HS-27A (cell line): ENCODE data around the gene DMXL1.

ENCODE experiments used
- DNase-seq: peaks from one replicate; pipeline ENCODE4 v3.0.0-alpha.2; 2012; ENCODE audit warnings: low read depth, missing footprints

Gene DMXL1

DNA sequence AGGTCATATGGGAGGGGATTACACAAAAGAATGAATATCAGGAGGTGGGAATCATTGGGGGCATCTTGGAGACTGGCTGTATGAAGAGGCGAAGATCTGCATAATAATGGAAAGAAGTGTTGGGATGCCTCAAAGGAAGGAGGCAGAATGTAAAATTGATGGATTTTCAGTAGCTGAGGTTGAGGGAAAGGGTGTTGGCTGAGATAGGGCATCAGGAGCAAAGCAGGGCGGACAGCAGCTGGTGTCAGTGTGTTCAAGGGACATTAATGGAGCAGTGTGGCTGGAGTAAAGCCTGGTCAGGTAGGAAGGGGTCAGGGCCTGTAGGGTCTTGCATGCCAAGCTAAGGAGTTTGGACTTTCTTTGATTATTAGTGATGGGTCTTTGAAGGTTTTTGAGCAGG is 219.7 kb downstream of the DMXL1 start:
- DNase-seq = no peak

DNA sequence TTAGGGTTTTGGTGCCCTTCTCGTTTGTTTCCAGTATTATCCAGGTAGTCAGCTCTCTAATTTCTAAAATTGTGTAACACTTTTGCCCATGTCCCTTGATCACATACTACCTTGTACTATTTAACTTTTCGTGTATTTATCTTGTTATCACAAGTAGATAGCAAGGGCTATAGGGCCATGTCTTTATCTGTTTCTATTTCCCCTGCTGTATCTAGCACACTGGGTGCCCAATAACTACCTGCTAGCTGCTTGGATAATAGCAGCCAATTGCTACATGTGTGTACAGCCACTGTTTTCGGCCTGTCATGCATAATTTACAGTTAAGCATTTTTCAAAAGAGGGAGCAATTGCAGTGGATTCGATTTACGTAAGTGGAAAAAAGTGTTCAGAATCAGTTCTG is 220.2 kb downstream of the DMXL1 start:
- DNase-seq = no peak

DNA sequence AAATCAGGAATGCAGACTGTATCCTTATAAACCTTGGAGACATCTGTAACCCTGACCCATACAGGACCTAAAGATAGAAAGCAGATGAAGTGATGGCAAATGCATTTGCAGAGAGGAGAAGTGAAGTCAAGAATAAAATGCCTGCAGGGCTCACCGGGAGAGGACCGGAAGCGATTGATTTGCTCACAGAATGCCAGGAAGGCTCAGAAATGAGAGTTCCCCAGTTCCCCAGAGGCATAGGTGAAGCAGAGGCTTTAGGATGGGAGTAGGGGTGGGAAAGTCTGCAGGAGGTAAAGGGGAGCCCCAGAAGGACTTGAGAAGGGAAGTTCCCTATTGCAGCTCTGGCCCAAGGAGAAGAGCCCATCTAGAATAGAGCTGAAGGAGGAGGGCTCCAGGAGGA is 221.0 kb downstream of the DMXL1 start:
- no peak for DNase-seq

DNA sequence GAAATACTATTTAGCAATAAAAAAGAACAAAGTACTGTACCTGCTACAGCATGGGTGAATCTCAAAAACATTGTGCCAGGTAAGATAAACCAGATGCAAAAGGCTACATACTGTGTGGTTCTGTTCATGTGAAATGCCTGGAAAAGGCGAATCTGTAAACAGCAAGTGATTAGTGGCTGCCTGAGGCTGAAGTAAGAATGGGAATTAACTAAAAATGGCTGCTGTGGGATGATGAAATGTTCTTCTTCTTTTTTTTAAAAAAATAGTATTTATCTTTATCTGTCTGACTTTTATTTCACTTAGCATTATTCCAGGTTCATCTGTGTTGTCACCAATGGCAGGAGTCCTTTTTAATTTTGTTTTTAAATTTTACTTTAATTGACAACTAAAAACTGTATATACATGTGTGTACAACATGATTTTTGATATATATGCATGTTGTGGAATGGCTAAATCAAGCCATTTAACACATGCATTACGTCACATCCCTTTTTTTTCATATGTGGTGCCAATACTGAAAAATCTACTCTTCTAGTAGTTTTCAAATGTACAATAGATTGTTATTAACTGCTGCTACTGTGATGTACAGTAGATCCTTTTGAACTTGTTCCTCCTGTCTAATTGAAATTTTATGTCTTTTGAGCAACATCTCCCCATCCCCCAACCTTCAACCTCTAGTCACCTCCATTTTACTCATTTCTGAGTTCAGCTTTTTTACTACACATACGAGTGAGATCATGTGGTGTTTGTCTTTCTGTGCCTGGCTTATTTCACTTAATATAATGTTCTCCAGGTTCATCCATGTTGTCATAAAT is 222.0 kb downstream of the DMXL1 start:
- no peak for DNase-seq

DNA sequence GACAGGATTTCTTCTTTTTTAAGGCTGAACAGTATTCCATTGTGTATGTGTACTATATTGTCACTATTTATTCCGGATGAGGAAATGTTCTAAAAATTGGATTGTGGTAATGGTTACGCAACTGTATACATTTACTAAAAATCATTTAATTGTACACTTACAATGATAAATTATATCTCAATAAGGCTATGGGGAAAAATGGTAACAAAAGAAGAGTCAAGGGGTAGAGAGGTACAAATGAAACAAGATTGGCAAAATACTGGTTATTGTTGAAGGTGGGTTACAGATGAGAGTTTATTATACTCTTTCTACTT is 222.6 kb downstream of the DMXL1 start:
- no peak for DNase-seq
